ENCODE data around the gene SEPTIN10.

GRCh38 chr2:109499566-109499965, 114.2 kb downstream of the SEPTIN10 start:
- no peak for TF ChIP-seq EZH2 (IDR thresholded peaks at IDR 0.05)
- TF ChIP-seq POLR2AphosphoS5 (IDR thresholded peaks at IDR 0.05; ENCODE audit: borderline replicate concordance, low read depth, low read length), result no peak
- TF ChIP-seq FOXP2 (optimal IDR thresholded peaks at IDR 0.05; ENCODE audit: control extremely low read depth, extremely low read length, insufficient read depth), result no peak
